Measurements from ENCODE around the gene CATSPERD.
A peak's percentile ranks its signal among the peaks of the same experiment; 100 is the strongest.

Gene CATSPERD

GRCh38 chr19:5784581-5785147, 64.2 kb downstream of the CATSPERD start, which contains the start of gene PRR22:
TSS of gene PRR22 (minus strand) at chr19:5784746. CDS start at chr19:5784660, 86 bp downstream.
- no peak for DNase-seq (ENCODE audit: low read depth in 2 of 2)

- no peak for DNase-seq (ENCODE audit: low read depth in 2 of 2)
Measured at GRCh38 chr19:5785423-5785822, 65.0 kb downstream of the CATSPERD start.

DNA sequence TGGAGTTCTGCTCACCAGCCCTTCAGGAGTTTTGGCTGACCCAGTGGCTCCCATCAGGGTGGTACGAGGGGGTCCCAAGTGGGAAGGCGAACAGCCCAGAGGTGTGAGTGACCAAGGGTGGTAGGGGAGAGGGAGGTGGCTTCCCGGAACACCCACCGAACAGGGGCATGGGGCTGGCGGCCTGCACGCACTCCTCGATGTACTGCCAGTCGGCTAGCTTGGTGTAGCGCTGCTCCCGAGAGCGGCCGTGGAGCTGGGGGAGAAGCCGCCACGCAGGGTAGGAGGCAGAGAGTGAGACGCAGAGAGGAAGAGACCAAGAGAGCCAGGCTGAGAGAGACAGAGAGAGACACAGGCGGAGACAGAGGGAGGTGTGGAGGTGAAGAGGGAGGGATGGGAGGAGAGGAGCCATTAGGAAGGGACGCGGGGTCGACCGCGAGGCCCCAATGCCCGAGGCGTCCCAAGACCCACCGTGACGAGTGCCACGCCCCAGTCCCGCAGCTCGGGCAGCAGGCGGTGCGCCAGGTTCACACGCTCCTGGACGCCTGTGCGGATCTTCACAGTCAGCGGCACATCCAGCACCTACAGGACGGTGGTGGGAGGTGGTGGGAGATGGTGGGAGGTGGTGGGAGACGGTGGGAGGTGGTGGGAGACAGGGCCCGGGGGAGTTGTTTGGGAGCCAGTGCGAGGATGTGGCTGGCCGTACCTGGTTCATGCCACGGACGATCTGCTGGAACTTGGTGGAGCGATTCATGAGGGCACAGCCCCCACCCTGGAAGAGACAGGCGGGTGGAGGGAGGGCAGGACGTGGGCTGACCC, 66.4 kb downstream of the CATSPERD start:
- no peak for DNase-seq (ENCODE audit: low read depth in 2 of 2)

GRCh38 chr19:5787409-5788182, 67.2 kb downstream of the CATSPERD start:
- DNase-seq (ENCODE audit: low read depth in 2 of 2): no peak

- DNase-seq (ENCODE audit: low read depth in 2 of 2): no peak
Measured at GRCh38 chr19:5788422-5788821, 68.0 kb downstream of the CATSPERD start.

GRCh38 chr19:5789351-5789761, 68.9 kb downstream of the CATSPERD start:
- DNase-seq (ENCODE audit: low read depth in 2 of 2): no peak

- no peak for DNase-seq (ENCODE audit: low read depth in 2 of 2)
Measured at GRCh38 chr19:5789886-5790558, 69.6 kb downstream of the CATSPERD start.

- DNase-seq (ENCODE audit: low read depth in 2 of 2): peak; percentile 88 to 92
Measured at GRCh38 chr19:5790559-5791520, 70.4 kb downstream of the CATSPERD start, which contains the start of gene DUS3L. TSS of gene DUS3L (minus strand) at chr19:5791163. CDS start at chr19:5791141, 22 bp downstream.

DNA sequence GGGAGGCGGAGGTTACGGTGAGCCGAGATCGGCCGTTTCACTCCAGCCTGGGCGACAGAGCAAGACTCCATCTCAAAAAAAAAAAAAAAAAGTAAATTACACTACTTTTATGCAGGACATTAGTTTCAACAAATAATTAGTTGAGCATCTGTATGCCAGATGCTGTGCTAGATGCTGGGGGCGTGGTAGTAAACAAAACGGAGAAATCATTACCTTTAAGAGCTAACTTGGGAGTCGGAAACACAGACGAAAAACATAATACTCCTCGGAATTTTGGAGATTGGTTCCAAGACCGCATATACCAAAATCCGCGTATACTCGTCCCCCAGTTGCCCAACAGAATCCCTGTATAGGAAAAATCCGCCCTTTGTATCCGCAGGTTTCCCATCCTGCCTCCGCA, 71.8 kb downstream of the CATSPERD start:
- DNase-seq (ENCODE audit: low read depth in 2 of 2): no peak

DNA sequence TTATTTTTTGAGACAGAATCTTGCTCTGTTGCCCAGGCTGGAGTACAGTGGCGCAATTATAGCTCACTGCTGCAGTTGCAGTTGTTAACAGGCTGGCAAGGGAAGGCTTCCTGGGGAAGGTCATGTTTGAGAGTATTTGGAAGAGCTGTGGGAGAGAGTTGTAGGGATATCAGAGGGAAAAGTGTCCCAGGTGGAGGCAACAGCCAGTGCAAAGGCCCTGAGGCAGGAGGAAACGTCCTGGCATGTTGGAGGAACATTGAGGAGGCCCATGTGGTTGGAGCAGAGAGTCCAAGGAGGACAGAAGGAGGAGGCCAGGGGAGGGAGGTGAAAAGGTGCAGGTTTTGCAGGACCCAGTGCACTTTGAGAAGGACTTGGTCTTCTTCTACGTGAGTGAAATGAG, 72.8 kb downstream of the CATSPERD start:
- no peak for DNase-seq (ENCODE audit: low read depth in 2 of 2)

GRCh38 chr19:5795382-5795919, 75.0 kb downstream of the CATSPERD start:
- DNase-seq (ENCODE audit: low read depth in 2 of 2): no peak

DNA sequence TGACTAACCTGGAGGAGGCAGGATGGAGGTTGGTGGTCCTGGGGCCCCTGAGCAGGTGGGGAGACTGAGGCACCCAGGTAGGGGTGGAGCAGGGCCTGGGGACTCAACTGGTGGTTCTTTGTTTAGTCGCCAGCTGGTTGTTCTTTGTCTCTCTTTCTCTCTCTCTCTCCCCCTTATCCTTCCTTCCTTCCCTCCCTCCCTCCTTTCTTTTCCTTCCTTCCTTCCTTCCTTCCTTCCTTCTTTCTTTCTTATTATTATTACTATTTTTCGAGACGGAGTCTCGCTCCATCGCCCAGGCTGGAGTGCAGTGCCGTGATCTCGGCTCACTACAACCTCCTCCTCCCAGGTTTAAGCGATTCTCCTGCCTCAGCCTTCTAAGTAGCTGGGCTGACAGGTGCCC, 77.8 kb downstream of the CATSPERD start:
- no peak for DNase-seq (ENCODE audit: low read depth in 2 of 2)

- DNase-seq (ENCODE audit: low read depth in 2 of 2): no peak
Measured at GRCh38 chr19:5799247-5800241, 79.1 kb downstream of the CATSPERD start.

GRCh38 chr19:5800361-5801270, 80.2 kb downstream of the CATSPERD start:
- DNase-seq (ENCODE audit: low read depth in 2 of 2): no peak

GRCh38 chr19:5801796-5802619, 81.6 kb downstream of the CATSPERD start:
- no peak for DNase-seq (ENCODE audit: low read depth in 2 of 2)

DNA sequence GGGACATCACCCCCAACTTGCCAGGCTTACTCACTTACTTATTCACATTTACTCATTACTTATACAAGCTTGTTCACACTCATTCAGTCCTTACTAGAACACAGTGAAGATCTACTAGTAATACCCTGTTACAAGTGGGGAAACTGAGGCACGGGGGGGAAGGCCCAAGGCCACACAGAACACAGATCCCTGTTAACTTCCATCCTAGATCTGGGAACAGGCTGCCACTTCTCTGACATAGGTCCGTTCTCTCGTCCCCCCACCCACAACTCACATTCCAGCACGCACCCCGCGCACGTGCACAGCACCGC, 83.0 kb downstream of the CATSPERD start:
- no peak for DNase-seq (ENCODE audit: low read depth in 2 of 2)

- peak; percentile 76 to 79 for DNase-seq (ENCODE audit: low read depth in 2 of 2)
Measured at GRCh38 chr19:5803752-5804515, 83.5 kb downstream of the CATSPERD start.

All from stimulated activated CD8-positive, alpha-beta memory T cell treated with anti-CD3 and anti-CD28 coated beads, Interleukin-2, amount 100 ng/mL, for 1 hour (primary cell).